ENCODE results near the gene GCC2. TPM values are rescaled to one million over a fixed set of nuclear protein-coding genes. Genes with fewer than 3 reads are reported as not detected.
"Not testable (repeated sequence)": the region's sequence is repeated elsewhere in the genome, so short reads cannot be mapped to it uniquely, and the experiment has no call there.

Gene GCC2
- total and polyA plus RNA-seq, 2 of the 8 experiments (the other 6 are each of a cell fraction or from before 2014, with no cell fraction given): 4.6 to 54.9 TPM

DNA sequence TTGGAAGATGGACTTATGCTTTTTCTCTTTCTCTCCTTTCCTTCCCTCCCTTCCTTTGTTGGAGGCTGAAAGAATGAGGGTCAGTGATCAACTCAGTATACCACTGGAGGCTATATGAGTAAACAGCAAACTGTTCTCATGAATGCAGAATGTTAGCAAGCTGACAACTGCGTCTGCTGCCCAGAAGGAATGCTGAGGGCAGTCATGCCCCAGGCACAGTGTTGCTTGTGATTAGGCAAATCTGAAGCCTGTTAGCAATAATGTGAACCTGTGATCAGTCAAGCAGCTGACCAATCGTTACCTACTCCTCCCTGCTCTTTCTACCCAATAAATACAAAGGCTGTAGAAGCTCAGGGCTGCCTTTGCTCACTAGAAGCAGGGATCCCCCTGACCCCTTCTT is 107.6 kb downstream of the GCC2 start:
- H3K23ac ChIP-seq (ENCODE audit: insufficient read length); H3K79me1 ChIP-seq (ENCODE audit: low read depth, low read length); H3K4me1 ChIP-seq (replicated peaks in 1 of 4; ENCODE audit: control insufficient read depth in 3 of 4, insufficient read depth in 4 of 4, low read length in 3 of 4); H4K20me1 ChIP-seq (replicated peaks in 1 of 2; ENCODE audit: control insufficient read depth in 1 of 2, insufficient read depth in 2 of 2, low read length in 2 of 2); H3K23me2 ChIP-seq (ENCODE audit: low read depth, low read length); DNase-seq (ENCODE audit: low read depth in 1 of 2, low spot score in 2 of 2); CTCF ChIA-PET (ENCODE audit: partially characterized antibody); H3K27me3 ChIP-seq (replicated peaks in 1 of 4; ENCODE audit: control insufficient read depth in 3 of 4, extremely low read depth in 1 of 4, insufficient read depth in 3 of 4, low read length in 3 of 4); H2AK5ac ChIP-seq (ENCODE audit: low read depth, low read length); H2BK12ac ChIP-seq (ENCODE audit: low read depth, low read length); H2BK5ac ChIP-seq (ENCODE audit: low read depth, low read length); H3K4ac ChIP-seq (replicated peaks; ENCODE audit: insufficient read length, low read depth, low read length); FAIRE-seq; H3K18ac ChIP-seq (ENCODE audit: extremely low read depth, low read length); H4K91ac ChIP-seq (replicated peaks; ENCODE audit: insufficient read length, low read length); H4K5ac ChIP-seq (ENCODE audit: insufficient read length, low read depth, low read length); H3K9me3 ChIP-seq (ENCODE audit: insufficient read depth in 2 of 2, low read depth in 1 of 2, low read length in 1 of 2); H3K4me3 ChIP-seq (ENCODE audit: extremely low read depth in 1 of 4, insufficient read depth in 2 of 4, low read depth in 3 of 4, low read length in 4 of 4); H3K27ac ChIP-seq (ENCODE audit: low read depth, low read length); H3K56ac ChIP-seq (replicated peaks; ENCODE audit: insufficient read length, low read depth, low read length); H2BK20ac ChIP-seq (ENCODE audit: low read length); H2AFZ ChIP-seq (ENCODE audit: low read length); H3K9ac ChIP-seq (replicated peaks in 1 of 4; ENCODE audit: extremely low read depth in 1 of 4, low read depth in 3 of 4, low read length in 3 of 4); H3K36me3 ChIP-seq (ENCODE audit: control insufficient read depth in 2 of 4, insufficient read depth in 4 of 4, low read length in 3 of 4); H2BK15ac ChIP-seq (ENCODE audit: low read length); H3K4me2 ChIP-seq (ENCODE audit: insufficient read depth in 1 of 2, low read depth in 2 of 2, low read length in 2 of 2); H2BK120ac ChIP-seq (replicated peaks; ENCODE audit: low read depth, low read length); H3K14ac ChIP-seq (ENCODE audit: insufficient read length); H4K8ac ChIP-seq (ENCODE audit: extremely low read depth, insufficient read depth, low read length): not testable (repeated sequence)
- peaks cover 0 to 50% of the 10 kb centered on the region in 2 experiments; a peak in 3 of 4 replicates for H3K79me2 ChIP-seq (ENCODE audit: control insufficient read depth in 1 of 2, insufficient read depth in 2 of 2, low read length in 2 of 2)
- POLR2A ChIA-PET (ENCODE audit: partially characterized antibody): interaction anchor here (1.0 kb wide), 1 partner anchor 23 kb away, joined by 3 read pairs; the partner anchor contains the start of gene LIMS1
- 100% methylated on average over 2 of the region's 2 CpGs; no CpG with 5 or more reads in 1 of the 2 experiments for WGBS, 2 experiments (ENCODE audit: extremely low coverage in 1 of 2, insufficient coverage in 1 of 2, insufficient read length in 1 of 2, insufficient replicate concordance in 2 of 2, low coverage in 1 of 2, low lambda C conversion rate in 2 of 2, missing lambda C conversion rate in 1 of 2)

Small RNA genes lying within 50 kb of the gene (small RNA-seq; reads per million reads assigned to genes)
- gene SMIM12P1 (ENCODE audit: insufficient read depth): not detected

Other genes starting within 250 kb of the GCC2 start
- not detected in 2 replicates for gene SULT1C3, start 209.2 kb upstream of the GCC2 start, total RNA-seq (2021; fragmentation: NEBNext Ultra II Directional; extraction: Animal tissue kit (Norgen Biotek cat#: 25700))
- not detected in 2 replicates for gene SULT1C3, start 209.2 kb upstream of the GCC2 start, polyA plus RNA-seq (2011; rRNA removed)
- 1.9 and 2.2 TPM in 2 replicates for gene SULT1C2, start 160.3 kb upstream of the GCC2 start, total RNA-seq (2021; fragmentation: NEBNext Ultra II Directional; extraction: Animal tissue kit (Norgen Biotek cat#: 25700))
- 1.6 and 2.8 TPM in 2 replicates for gene SULT1C2, start 160.3 kb upstream of the GCC2 start, polyA plus RNA-seq (2011; rRNA removed)
- 2.1 and 2.9 TPM in 2 replicates for gene SULT1C4, start 71.3 kb upstream of the GCC2 start, total RNA-seq (2021; fragmentation: NEBNext Ultra II Directional; extraction: Animal tissue kit (Norgen Biotek cat#: 25700))
- gene SULT1C4, start 71.3 kb upstream of the GCC2 start, polyA plus RNA-seq (2011; rRNA removed): 1.5 and 1.6 TPM in 2 replicates
- gene LIMS1, start 85.3 kb downstream of the GCC2 start, total RNA-seq (2021; fragmentation: NEBNext Ultra II Directional; extraction: Animal tissue kit (Norgen Biotek cat#: 25700)): 36.7 and 39.0 TPM in 2 replicates
- gene LIMS1, start 85.3 kb downstream of the GCC2 start, polyA plus RNA-seq (2011; rRNA removed): 23.6 and 24.1 TPM in 2 replicates